ENCODE results near the gene ART4.

Gene ART4

GRCh38 chr12:14810167-14810952 is 33.0 kb downstream of the ART4 start:
- no peak for FAIRE-seq

- FAIRE-seq: no peak
Measured at GRCh38 chr12:14803830-14804160, 39.5 kb downstream of the ART4 start.

- peak; percentile 99 for FAIRE-seq
Measured at GRCh38 chr12:14803011-14803829, 40.1 kb downstream of the ART4 start, which contains the start of the genes C12orf60 and WBP11. TSS of gene C12orf60 (plus strand) at chr12:14803670. CDS start at chr12:14822936, 19,266 bp downstream. TSS of gene WBP11 (minus strand) at chr12:14803478. CDS start at chr12:14801383, 2,095 bp downstream.

DNA sequence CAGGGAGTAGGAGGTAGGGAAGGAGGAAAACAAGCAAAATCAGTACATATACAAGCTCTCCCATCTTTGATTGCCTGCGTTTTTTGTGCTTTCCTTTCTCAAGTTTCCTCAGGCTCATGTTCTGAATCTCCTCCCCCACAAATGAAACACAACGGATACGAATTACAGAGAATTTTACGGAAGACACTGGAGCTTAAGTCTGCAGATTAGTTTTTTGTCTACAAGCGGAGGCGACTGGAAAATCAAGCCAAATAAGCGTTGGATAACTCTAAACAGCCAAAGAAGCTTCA is 40.7 kb downstream of the ART4 start:
- FAIRE-seq: no peak

DNA sequence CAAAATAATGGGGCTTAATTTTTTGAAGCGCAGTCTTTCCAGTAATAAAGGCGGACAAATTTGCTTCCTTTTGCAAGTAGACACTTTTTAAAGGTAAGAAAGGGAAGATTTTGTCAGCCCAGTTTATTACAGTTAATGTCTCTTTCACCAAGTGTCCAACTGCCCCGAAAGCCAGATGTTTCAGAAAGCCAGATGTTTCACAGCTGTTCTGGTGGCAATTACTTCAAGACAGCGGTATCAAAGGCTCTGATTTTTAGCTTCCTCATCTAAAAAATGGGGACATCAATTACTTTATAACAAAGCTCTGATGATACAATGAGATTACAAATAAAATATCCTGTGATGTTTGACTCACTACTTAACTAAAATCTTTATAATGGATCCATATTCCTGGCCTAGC is 41.1 kb downstream of the ART4 start:
- FAIRE-seq: no peak

DNA sequence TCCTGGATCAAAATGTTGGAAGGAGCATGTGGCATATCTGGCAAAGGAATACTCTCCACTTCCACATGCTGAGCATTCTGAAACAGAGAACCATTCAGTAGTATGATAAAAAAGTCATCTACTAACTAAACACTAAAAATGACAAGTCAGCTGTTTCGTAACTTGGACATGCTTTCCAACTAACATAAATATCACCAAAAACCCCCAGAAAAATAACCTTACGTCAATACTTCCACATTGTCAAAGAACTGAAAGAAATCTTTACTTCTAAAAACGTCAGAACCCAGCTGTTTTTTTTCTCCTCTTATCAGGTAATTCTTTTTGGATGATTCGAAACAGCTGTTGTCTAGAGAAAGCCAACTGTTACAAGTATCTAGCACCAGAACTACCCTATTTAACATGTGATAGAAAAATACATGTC is 48.3 kb downstream of the ART4 start:
- no peak for FAIRE-seq

DNA sequence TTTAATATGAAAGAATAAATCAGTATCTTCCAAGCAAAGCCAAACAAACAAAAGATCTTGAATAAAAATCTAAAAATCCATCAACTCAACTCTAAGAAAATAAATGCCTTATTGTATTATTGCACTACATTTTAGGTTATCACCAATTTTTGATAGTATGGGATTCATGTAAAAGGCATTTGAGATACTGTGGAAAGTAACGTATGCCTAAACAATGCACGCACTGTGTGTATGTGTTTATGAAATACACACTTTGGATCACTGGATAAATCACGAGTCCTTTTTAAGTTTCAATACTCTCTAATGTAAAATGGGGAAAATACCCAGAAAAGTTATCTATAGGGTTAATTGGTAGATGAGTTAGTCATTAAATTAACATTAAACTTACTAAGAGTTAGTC is 57.8 kb downstream of the ART4 start:
- no peak for FAIRE-seq

DNA sequence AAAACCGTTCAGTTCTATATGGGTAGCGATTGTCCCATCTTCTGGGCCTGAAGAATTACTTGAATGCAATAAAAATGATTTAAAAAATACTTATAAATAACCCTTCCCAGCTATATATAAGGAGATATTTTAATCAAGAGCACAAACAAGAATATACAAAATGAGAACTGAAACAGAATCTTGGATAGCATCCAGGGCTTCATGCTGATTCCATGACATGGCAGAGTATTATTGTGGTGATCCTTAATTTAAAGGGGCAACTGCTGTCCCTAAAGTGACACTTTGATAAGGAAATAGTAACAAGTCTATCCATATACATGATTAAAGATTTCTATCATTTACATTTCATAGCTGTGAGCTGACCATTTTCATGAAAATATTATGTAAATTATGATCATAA is 58.9 kb downstream of the ART4 start:
- FAIRE-seq: no peak

DNA sequence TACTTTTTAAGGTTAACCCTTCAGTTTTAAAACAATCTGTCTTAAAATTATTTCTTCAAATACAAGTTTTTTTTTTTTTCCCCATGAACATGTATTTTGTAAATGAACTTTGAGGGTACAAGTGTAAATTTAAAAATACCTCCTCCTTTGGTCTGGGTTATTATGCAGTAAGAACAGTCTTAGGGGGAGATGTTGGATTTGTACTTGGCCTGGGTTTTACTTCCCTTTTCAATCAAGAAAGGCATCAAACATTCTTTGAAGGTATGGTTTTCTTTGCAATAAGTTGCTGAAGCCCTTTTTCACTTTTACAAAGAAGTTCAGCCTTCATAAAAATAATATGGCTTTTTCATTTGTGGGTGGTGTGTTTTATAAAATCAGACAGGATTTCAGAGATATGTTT is 60.6 kb downstream of the ART4 start:
- FAIRE-seq: no peak

GRCh38 chr12:14781563-14781962 is 61.8 kb downstream of the ART4 start:
- FAIRE-seq: no peak

DNA sequence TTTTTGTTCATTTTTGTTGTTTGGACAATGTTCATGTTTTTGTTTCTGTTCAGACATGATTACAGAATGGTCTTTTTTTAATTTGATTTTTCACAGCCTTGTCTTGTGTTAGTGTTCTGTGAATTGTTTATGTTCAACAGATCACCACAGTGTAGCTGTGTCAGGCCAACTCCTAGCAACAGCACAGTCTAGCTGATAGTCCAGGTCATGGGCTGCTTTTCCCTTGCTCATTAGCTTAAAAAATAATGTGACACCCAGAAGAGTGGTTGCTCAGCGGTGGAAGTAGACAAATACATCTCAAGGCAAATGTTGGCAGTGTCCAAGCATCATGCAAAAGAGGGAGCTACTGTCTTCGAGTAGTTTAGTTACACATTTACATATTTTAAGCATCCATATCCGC is 62.5 kb downstream of the ART4 start:
- no peak for FAIRE-seq

- no peak for FAIRE-seq
Measured at GRCh38 chr12:14779834-14780233, 63.5 kb downstream of the ART4 start.

DNA sequence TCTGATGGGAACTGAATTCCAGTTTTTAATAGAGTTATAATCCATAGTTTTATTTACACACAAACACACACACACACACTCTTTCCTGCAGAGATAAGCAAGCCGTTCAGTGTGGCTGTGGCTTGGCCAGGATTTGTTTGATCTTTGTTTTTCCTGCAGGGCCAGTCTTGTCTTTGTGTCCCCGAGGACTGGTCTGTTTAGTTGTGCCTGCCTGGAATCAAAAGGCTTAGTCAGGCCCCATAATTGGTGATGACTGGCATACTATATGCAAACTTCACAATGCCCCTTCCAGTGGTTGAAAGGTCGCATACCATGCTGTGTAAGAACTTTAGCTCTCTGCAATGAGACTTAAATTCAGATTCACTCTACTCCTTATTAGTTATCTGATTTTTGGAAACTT is 66.1 kb downstream of the ART4 start:
- FAIRE-seq: no peak

DNA sequence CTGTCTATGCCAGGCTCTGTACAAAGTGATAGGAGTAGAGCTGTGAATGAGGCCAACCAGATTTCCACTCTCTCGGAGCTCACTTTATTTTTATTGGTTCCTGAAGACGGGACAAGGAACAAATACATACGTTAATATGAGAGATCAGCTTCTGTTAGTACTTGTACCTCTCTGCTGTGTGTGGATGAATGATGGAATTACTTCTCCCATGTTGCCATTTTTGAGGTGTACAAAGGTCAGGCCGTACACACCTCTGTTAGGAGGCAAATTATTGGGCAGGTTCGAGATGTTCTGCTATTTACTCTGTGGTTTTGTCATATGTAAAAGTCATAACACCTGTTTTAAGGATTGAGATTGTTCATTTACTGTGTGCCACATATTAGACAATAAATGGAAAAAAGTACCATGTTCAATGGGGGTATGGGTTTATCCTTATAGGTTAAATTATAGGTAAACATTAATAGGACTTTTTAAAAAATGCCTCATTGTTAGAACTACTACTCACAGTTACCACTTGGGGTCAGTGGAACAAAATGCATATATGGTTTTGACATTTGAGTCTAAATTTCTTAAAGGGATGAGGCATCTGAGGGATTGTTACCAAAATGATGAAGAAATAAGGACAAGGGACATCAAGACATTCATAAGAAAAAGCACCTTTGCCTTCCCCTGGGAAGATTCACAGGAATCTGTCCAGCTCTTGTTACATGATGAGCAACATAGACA is 66.9 kb downstream of the ART4 start:
- FAIRE-seq: peak; percentile 58

- no peak for FAIRE-seq
Measured at GRCh38 chr12:14775636-14775980, 67.7 kb downstream of the ART4 start.
